DND-41 (cell line): ENCODE measurements around the gene POGLUT3.

Source experiments
- ATAC-seq: fragments of 200-7000 bp; cut with Tn5 transposase; 3 replicates; pipeline ENCODE4 v1.9.1; 2021; ENCODE audit warnings: low read depth; ENCODE audit not compliant: insufficient read depth
- DNase-seq: peaks from one replicate; pipeline ENCODE4 v3.0.0-alpha.2; 2020
- H2AFZ ChIP-seq: 2 replicates; pipeline ENCODE4 v1.6.0; 2012; ENCODE audit warnings: low read depth, low read length
- H3K27ac ChIP-seq: 2 replicates; pipeline ENCODE4 v1.5.1; 2012; ENCODE audit warnings: low read length, inconsistent platforms
- H3K27me3 ChIP-seq: fragments of 200-600 bp; sonication (generic); 2 replicates; pipeline ENCODE4 v1.6.0; 2012; ENCODE audit warnings: low read length, mild to moderate bottlenecking, inconsistent platforms; ENCODE audit not compliant: insufficient read depth, poor library complexity
- H3K36me3 ChIP-seq: 2 replicates; pipeline ENCODE4 v1.5.1; 2012; ENCODE audit warnings: low read length, inconsistent platforms; ENCODE audit not compliant: insufficient read depth
- H3K4me1 ChIP-seq: 2 replicates; pipeline ENCODE4 v1.5.1; 2012; ENCODE audit warnings: mild to moderate bottlenecking, low read length; ENCODE audit not compliant: insufficient read depth
- H3K4me2 ChIP-seq: 2 replicates; pipeline ENCODE4 v1.6.0; 2012; ENCODE audit warnings: mild to moderate bottlenecking, moderate library complexity, low read length, inconsistent platforms; ENCODE audit not compliant: insufficient read depth
- H3K4me3 ChIP-seq, 2 experiments: fragments of 200-600 bp in 1 of 2; shearing (Covaris generic) in 1 of 2; 2 replicates each; pipeline ENCODE4 v1.5.1; 2012 to 2016; ENCODE audit warnings: inconsistent platforms in 2 of 2, low read length in 2 of 2, mild to moderate bottlenecking in 2 of 2, low read depth in 1 of 2, moderate library complexity in 1 of 2
- H3K79me2 ChIP-seq: 2 replicates; pipeline ENCODE4 v1.6.0; 2012; ENCODE audit warnings: low read length, inconsistent platforms; ENCODE audit not compliant: insufficient read depth
- H3K9ac ChIP-seq: 2 replicates; pipeline ENCODE4 v1.6.0; 2012; ENCODE audit warnings: low read depth, mild to moderate bottlenecking, inconsistent platforms, low read length, moderate library complexity
- H3K9me3 ChIP-seq: 2 replicates; pipeline ENCODE4 v1.5.1; 2012; ENCODE audit warnings: low read length, moderate library complexity, mild to moderate bottlenecking, inconsistent platforms; ENCODE audit not compliant: insufficient read depth, severe bottlenecking
- H4K20me1 ChIP-seq: 2 replicates; pipeline ENCODE4 v1.6.0; 2012; ENCODE audit warnings: low read length; ENCODE audit not compliant: insufficient read depth
- CTCF ChIP-seq: IDR thresholded peaks from 2 replicates; pipeline ENCODE4 v1.5.1; 2012; ENCODE audit warnings: borderline replicate concordance, low read length, moderate library complexity, mild to moderate bottlenecking; ENCODE audit not compliant: poor library complexity, severe bottlenecking; ENCODE audit errors: extremely low read depth
- EZH2 ChIP-seq: IDR thresholded peaks from 3 replicates; pipeline ENCODE4 v1.6.1; 2012; ENCODE audit warnings: borderline replicate concordance, low read depth, mild to moderate bottlenecking, moderate library complexity, low read length, inconsistent platforms; ENCODE audit not compliant: severe bottlenecking

Gene POGLUT3

GRCh38 chr11:108483163-108483562 lies 15.0 kb downstream of the POGLUT3 start:
- no peaks in the 10 kb centered on the region for H3K79me2 ChIP-seq
- H3K27ac ChIP-seq, result no peak overlapping the region
- DNase-seq (no peak), ATAC-seq (no peak)
- no peak overlapping the region for H2AFZ ChIP-seq
- H3K4me1 ChIP-seq, result no peaks in the 10 kb centered on the region
- H3K4me3 ChIP-seq, result no peak overlapping the region
- H3K27me3 ChIP-seq, result no peaks in the 10 kb centered on the region
- H3K36me3 ChIP-seq, result peaks cover 91% of the 10 kb centered on the region
- no peaks in the 10 kb centered on the region for H3K9me3 ChIP-seq
- no peak overlapping the region for H3K9ac ChIP-seq
- no peaks in the 10 kb centered on the region for H4K20me1 ChIP-seq
- H3K4me2 ChIP-seq, result no peak overlapping the region
- no peak for TF ChIP-seq CTCF
- TF ChIP-seq EZH2, result no peak

- no peak overlapping the region for H3K4me2 ChIP-seq
- peaks cover 59% of the 10 kb centered on the region for H3K36me3 ChIP-seq
- no peak overlapping the region for H3K4me3 ChIP-seq
- H3K9me3 ChIP-seq, result no peaks in the 10 kb centered on the region
- no peaks in the 10 kb centered on the region for H3K27me3 ChIP-seq
- TF ChIP-seq EZH2, result no peak
- TF ChIP-seq CTCF, result no peak
- H3K79me2 ChIP-seq, result no peaks in the 10 kb centered on the region
- ATAC-seq, result no peak
- no peak for DNase-seq
- no peaks in the 10 kb centered on the region for H3K4me1 ChIP-seq
- H4K20me1 ChIP-seq, result no peaks in the 10 kb centered on the region
- no peak overlapping the region for H2AFZ ChIP-seq
- H3K9ac ChIP-seq, result no peak overlapping the region
- no peak overlapping the region for H3K27ac ChIP-seq
Observed at GRCh38 chr11:108474664-108475463, 23.3 kb downstream of the POGLUT3 start.

- DNase-seq (no peak), ATAC-seq (no peak)
- Histone ChIP-seq H3K4me2 (no peak overlapping the region), H3K4me1 (peaks cover 8% of the 10 kb centered on the region), H3K4me3 (no peak overlapping the region), H3K79me2 (no peaks in the 10 kb centered on the region), H2AFZ (no peak overlapping the region), H3K9ac (no peak overlapping the region), H4K20me1 (no peaks in the 10 kb centered on the region), H3K9me3 (no peaks in the 10 kb centered on the region), H3K27me3 (no peaks in the 10 kb centered on the region), H3K36me3 (peaks cover 42% of the 10 kb centered on the region), H3K27ac (no peak overlapping the region)
- TF ChIP-seq CTCF (no peak), EZH2 (no peak)
Observed at GRCh38 chr11:108472681-108473080, 25.5 kb downstream of the POGLUT3 start.
